ENCODE measurements around the gene RMP24.
"Not testable (repeated sequence)": the region's sequence is repeated elsewhere in the genome, so short reads cannot be mapped to it uniquely, and the experiment has no call there.

RMP24 gene

DNA sequence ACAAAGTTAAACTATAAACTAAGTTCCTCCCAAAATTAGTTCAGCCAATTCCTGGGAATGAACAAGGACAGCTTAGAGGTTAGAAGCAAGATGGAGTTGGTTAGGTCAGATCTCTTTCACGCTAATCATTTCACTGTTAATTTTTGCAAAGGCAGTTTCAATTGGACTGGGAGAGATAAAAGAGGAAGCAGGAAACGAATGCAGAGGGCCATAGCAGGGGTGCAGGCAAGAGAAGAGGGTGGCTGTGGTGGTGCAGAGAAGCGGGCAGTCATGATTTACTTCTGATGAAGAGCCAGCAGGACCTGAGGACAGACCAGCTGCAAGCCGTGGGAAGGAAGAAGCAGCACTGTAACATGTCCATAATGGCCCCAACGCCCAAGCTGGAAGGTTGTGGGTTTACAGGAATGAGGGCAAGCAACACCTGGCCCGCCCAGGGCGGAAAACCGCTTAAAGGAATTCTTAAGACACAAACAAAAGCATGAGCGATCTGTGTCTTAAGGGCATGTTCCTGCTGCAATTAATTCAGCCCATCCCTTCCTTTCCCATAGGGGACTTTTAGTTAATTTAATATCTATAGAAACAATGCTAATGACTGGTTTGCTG is 4.1 kb upstream of the RMP24 start:
- DNase-seq (ENCODE audit: low read depth), result no peak

DNA sequence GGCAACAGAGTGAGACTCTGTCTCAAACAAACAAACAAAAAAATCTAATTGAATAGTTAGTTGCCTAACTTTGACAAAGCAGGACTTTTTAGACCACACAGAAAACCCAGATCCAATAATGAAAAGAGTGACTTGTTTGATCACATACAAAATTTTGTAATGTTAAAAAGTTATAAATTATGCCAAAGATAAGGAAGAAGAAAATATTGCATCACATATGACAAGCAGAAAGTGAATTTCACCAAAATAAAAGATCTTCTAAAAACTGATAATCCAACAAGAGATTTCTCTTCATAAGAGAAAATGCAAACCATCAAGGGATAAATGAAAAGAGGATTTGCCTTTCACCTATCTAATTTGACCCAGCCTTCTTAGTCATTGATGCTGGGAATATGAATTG is 2.8 kb upstream of the RMP24 start:
- no peak for DNase-seq (ENCODE audit: low read depth)

DNA sequence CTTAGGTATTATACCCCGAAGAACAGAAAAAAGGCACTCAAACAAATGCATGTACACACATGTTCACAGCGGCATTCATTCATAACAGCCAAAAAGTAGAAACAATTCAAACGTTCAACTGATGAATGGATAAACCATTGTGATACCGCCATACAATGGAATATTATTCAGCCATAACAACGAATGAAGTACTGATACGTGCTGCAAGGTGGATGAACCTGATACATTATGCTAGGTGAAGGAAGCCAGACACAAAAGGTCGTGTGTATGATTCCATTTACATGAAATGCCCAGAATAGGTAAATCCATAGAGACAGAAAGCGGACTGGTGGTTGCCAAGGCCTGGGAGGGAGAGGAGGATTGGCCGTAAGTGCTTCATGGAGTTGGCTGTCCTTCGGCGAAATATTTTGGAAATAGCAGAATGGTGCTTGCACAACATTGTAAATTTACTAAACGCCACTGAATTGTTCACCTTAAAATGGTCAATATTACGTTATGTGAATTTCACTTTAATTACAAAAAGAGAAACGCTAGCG is 750 bp upstream of the RMP24 start:
- DNase-seq (ENCODE audit: low read depth), result no peak

DNA sequence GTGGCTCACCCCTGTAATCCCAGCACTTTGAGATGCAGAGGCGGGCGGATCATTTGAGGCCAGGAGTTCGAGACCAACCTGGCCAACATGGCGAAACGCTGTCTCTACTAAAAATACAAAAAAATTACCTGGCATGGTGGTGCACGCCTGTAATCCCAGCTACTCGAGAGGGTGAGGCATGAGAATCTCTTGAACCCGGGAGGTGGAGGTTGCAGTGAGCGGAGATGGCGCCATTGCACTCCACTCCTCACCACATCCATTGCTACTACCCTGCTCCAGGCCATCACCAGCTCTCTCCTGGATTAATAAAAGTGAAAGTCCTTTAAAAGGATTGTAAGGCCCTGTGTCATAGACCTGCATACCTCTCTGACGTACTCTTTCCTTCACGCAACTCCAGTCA is 1.2 kb downstream of the RMP24 start:
- no peak for DNase-seq (ENCODE audit: low read depth)

DNA sequence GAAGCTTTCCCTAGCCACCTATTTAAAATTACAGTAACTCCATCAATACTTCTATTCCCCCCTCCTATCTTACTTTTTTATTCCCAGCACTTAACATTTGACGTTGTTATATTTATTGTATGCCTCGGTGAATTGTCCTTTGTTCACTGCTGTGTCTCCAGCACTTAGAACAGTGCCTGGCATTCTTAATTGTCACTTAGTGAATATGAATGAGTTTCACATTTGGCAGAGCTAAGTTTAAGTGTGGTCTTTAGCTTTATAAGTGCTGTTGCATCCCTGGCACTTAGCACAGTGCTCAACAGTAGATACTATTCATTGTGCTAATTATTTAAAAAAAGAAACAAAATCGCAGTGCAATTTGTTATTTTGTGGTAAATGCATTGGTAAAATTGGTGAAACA is 1.7 kb downstream of the RMP24 start:
- no peak for DNase-seq (ENCODE audit: low read depth)

DNA sequence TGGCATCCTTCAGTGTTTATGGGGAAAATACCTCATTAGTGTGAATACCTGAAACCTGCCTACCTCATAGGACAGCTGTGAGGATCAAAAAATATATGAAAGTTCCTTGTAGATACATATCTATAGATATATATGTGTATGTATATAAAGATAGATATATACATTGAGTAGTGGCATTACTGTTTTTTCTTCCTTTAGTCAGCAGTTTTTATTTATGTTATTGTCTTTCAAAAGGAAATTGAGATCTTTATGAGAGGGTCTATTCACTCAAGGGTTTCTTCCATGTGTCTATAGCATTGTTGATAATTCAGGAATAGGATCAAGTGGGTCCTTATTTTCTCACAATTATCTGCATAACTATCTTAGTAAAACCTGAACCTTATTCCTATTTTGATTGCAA is 6.6 kb downstream of the RMP24 start:
- DNase-seq (ENCODE audit: low read depth), result no peak

DNA sequence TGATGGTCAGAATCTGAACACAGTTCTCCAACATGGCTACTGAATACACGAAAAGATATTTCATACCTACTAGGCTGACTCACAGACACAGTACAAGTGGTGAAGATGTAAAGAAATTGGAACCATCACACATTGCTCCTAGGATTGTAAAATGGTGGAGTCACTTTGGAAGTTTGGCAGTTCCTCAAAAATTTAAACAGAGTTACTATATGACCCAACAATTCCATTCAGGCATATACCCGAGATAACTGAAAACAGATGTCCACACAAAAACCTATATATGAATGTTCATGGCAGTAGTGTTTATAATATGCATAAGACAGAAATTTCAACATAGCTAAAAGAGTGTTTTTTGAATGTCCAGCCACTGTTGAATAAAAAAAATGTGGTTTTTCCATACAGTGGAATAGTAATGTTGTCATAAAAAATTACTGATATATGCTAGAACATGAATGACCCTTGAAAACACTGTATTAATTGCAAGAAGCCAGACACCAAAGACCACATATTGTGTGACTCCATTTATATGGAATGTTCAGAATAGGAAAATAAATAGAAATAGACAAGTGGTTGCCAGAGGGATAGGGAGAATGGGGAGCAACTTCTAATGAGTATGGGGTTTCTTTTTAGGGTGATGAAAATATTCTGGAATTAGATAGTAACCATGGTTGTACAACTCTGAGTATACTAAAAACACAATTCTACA is 10.1 kb downstream of the RMP24 start:
- DNase-seq (ENCODE audit: low read depth), result peak; percentile 76

DNA sequence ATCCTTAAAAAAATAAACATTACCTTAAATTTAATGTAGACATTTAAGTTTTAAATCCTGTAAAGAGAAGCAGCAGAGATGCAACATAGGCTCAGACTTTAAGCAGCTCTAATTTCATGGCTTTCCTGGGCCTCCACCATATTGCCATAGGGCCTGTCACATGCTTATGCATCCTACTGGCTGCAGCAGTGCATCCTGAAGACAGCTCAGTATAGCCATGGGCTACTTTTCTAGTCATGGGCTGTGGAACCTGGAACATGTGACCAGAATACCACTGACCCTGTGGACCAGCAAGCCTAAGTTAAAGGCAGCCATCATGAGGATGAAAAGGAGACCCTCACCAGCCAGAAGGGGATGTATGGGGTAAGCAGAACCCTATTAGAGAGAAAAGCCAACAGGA is 10.7 kb downstream of the RMP24 start:
- no peak for DNase-seq (ENCODE audit: low read depth)

DNA sequence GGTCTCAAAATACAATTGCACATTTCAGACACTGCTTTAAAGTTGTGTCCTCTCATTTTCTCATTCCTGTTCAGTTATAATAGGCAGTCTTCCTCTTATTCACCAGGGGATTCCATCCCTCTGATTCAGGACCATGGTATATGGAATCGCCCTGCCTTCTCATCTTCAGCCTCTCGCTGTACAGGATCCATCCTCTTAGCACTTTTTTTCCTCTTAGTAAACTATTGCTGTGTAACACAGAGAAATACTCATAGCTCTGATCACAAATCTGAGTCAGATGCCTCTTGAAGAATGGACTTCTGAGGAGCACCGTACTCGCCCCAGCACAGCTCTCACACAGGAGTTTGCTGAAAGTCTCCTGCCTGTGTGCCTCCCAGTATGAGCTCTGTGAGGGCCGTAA is 11.3 kb downstream of the RMP24 start:
- DNase-seq (ENCODE audit: low read depth), result peak; percentile 24

DNA sequence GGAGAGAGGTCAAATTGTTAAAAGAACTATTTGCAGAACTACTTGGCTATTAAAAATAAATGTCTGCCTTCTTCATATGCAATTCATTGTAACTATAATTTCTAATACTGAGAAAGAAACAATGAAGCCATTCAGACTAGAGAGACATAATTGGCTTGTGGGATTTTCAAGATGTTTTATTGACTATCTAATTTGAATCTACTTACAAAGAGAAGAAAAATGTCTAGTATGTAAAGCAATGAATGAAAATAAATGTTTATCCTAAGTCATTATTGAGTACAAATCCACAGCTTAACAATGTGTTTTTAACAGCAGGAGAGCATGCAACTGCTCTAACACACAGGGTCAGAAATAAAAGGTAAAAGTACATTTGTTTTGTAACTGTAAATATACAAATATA is 19.2 kb downstream of the RMP24 start:
- no peak for DNase-seq (ENCODE audit: low read depth)

DNA sequence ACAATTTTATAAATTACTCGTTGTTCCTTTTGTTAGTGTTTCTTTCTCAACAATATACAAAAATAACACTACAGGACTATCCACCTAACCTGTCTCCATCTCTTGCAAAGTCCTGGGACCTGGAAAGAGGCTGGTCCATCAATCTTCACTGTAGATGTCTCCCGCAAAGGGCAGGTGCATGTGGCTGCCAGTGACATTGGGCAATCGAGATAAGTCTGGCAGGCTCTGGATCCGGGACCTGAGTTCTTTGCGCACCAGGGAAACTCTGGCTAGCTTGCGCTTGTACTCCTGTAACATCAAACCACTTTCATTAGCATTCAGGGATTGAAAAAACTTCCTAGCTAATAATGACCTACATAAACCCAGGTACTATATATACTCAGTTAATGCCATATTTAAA is 20.5 kb downstream of the RMP24 start:
- no peak for DNase-seq (ENCODE audit: low read depth)

DNA sequence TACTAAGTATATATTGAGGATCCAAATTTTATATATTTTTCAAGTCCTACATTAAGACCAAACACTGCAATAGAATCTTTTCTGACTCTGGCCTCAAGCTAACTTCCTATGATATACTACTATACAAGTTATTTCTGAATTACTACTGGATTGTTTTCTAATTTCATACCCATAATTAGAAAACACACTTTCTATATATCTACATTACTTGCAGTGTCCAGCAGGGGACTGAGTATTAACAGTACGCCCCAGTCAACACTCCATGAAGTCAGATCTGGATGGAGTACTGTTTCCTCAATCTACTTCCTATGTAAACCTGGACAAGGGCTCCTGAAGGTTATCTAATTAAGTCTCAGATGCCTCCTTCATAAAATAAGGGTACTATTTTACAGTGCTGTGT is 26.5 kb downstream of the RMP24 start:
- no peak for DNase-seq (ENCODE audit: low read depth)

DNA sequence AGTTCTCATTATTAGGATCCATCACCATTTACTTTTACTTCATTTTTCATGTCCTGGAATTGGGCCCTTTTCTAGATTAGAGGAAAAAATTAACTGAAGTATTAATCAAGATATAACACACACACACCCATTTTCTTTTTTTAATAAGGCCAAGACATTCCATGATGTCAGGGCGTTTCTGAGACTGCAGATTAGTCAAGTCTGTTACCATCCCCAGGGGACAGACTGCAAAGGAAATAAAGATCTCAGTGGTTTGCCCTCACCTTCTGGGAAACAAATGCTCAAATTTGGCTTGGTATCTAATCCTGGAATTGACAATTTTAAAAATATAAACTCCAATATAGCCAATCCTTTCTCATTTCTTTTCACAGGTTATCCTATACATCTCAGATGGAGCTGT is 27.4 kb downstream of the RMP24 start:
- no peak for DNase-seq (ENCODE audit: low read depth)

DNA sequence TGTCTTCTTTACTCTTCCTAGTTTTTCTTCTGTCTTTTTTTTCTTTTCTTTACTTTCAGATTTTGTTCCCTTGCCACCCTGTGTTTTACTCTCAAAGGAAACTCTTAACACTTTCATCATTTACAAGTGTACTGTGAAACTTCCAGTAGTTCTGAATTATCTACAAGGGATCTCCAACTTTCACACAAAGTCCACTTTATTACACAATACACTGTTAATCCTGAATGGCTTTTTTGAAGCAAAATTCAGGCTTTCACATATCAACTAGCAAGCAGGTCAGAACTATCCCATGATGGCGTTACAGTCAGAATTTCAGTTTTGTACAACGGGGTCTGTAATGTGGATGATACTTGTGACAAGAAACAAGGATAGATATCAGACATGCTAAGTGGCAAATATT is 34.5 kb downstream of the RMP24 start:
- DNase-seq (ENCODE audit: low read depth), result no peak

DNA sequence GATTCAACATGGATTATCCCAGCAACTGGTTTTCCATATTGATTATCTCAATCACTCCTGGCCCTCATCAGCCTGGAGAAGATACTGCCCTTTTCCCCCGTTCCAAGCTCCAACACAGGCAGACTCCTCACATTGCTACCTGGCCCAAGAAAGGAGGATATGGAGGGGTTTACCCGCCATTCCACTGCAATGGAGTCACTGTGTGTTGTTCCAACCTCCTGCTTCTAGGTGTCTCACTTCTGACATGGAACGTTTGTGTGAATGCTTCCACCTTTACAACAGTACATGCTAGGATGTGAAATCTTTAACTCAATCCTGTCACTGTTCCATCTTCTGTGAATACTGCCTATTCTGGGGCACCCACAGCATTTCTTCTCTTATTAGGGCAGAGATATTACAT is 36.7 kb downstream of the RMP24 start:
- DNase-seq (ENCODE audit: low read depth), result no peak

DNA sequence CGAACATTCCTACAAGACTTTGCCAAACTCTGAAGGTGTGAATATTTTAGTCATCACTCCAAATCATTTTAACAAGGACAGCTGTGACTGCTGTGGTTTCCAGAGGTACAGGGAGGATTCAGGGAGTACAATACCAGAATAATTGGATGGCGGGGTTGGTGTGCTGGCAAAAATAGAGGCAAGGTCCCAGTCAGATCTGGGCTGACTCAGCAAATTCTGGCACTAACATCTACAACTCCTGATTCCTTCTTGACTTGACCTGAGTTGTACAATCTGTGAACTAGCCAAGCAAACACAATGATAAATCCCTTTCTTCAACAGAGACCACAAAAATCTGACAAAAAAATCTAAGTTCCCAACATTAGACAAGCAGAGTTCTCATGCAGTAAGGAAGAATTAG is 40.4 kb downstream of the RMP24 start:
- no peak for DNase-seq (ENCODE audit: low read depth)

DNA sequence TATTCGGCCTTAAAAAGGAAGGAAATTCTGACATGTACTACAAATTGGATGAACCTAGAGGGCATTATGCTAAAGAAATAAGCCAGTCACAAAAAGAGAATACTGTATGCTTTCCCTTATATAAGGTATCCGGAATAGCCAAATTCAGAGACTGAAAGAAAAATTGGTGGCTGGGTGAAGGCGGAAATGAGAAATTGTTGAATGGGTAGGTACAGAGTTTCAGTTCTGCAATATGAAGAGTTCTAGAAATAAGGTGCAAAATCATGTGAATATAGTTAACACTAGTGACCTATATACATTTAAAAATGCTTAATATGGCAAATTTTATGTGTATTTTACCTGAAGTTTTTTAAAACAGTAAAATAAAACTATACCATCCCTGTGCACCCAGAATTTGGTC is 43.1 kb downstream of the RMP24 start:
- DNase-seq (ENCODE audit: low read depth), result no peak

DNA sequence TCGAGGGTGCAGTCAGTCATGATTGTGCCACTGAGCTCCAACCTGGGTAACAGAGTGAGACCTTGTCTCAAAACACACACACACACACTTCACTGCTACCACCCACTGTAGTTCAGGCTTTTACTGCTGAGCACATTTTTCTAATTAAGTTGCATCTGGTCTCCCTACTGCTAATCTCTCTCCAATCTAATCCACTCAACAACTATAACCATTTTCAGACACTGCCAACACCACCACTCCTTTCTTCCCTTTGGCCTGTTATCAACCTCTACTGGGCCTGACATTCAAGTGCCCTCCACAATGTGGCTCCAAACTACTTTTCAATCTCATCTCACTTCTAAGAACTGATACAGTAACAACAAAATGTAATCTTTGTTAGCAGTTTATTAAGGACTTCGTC is 44.8 kb downstream of the RMP24 start:
- no peak for DNase-seq (ENCODE audit: low read depth)

DNA sequence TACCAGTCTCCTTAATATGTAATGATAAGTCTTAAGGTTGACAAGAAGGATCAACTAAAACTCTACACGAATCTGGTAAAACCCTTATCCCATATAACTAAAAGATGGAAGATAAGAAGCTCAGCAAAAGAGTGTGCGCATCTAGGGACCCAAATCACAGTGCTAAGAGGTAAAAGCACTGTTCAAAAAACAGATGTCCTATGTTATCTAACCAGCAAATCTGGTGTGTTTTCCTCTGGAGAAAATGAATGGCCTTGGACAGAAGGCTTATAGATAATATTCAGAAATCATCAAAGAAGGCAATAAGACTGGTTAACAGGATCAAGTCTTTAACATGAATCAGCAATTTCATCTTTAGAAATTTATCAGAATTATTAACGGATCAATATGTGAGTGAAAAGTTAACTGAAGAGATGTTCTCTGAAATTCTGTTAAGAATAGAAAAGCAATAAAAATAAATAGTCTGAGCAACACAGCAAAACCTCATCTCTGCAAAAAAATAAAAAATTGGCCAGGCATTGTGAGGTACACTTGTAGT is 47.8 kb downstream of the RMP24 start:
- DNase-seq (ENCODE audit: low read depth), result no peak

DNA sequence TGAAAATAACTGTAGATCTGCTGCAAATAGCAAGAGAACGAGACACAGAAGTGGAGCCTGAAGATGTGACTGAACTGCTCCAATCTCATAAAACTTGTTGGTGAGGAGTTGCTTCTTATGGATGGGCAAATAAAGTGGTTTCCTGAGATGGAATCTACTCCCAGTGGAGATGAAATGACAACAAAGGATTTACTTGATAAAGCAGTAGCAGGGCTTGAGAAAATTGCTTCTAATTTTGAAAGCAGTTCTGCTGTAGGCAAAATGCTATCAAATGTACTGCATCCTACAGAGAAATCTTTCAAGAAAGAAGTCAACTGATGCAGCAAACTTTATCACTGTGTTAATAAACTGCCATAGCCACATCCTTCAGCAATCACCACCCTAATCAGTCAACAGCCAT is 50.9 kb downstream of the RMP24 start:
- no peak for DNase-seq (ENCODE audit: low read depth)

DNA sequence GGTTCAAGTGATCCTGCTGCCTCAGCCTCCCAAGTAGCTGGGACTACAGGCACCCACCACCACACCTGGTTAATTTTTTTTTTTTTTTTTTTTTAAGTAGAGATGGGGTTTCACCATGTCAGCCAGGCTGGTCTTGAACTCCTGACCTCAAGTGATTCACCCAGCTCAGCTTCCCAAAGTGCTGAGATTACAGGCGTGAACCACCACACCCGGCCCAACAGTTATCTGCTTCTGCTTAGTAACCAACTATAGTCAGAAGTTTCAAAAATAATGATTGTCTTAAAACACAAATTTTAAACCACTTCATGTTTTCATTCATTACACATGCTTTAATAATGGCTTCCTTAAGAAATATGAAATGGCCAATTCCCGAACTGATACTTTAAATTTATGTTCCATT is 51.8 kb downstream of the RMP24 start:
- DNase-seq (ENCODE audit: low read depth), result not testable (repeated sequence)

DNA sequence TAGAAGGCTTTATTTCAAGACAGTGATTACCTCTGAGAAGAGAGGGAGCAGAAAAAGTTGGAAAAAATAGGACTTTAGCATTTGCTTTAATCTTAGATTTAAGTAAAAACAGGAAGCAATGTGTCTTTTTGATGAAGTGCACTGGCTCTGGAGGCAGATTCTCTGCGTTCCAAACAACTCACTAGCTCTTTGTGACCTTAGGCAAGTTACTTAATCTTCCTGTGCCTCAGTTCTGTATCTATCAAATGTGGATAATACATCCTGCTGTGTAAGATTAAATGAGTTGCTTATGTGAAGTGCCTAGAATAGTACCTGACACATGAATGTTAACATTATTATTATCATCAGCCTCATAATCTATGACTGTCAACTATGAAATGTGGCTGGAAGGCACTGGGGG is 52.5 kb downstream of the RMP24 start:
- DNase-seq (ENCODE audit: low read depth), result no peak

DNA sequence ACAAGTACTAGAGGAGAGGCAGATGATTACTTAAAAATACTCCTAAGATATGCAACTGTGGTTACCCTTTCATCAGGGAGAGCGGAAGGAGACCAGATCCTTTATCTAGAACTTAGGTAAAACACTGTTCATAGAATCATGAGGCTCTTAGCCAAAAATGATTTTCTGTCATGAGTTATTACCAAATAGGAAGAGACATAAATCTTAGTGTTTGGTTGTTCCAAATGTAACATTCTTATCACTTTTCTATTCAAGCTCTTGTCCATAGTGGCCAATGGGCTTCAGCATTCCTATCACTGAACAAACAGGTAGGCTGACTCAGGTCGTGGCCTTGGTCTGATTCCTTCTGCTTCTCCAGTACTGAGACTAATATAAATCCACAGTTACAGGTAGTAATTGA is 56.4 kb downstream of the RMP24 start:
- DNase-seq (ENCODE audit: low read depth), result no peak
